ENCODE measurements around the gene INPP5A. TPM values are rescaled to one million over a fixed set of nuclear protein-coding genes. Genes with fewer than 3 reads are reported as not detected.

The INPP5A gene
- total and polyA plus RNA-seq, 10 of the 15 experiments (the other 5 are each of a cell fraction or from before 2014, with no cell fraction given) = 0.52 to 15.0 (median 6.3) TPM

DNA sequence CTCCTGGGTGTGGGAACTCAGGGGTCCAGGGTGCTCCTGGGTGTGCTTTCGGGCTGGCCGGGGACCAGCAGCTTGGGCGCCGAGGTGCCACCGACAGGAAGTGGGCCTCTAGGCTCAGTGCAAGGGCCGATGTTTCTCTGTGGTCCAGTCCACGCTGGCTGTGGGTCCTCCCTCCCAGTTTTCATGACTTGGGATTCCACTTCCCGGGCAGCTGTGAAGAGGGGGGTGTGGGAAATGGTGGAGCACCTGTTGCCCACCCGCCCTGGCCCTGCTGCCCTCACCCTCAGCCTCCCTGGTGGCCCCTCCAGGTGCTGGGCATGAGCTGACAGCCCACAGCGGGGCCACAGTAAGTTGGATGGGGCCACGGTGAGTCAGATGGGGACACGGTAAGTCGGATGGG lies 189.8 kb downstream of the INPP5A start (continued):
- TF ChIP-seq HCFC1 (IDR thresholded peaks at IDR 0.05; ENCODE audit: low read length) = no peak
- TF ChIP-seq, protein P1, sequence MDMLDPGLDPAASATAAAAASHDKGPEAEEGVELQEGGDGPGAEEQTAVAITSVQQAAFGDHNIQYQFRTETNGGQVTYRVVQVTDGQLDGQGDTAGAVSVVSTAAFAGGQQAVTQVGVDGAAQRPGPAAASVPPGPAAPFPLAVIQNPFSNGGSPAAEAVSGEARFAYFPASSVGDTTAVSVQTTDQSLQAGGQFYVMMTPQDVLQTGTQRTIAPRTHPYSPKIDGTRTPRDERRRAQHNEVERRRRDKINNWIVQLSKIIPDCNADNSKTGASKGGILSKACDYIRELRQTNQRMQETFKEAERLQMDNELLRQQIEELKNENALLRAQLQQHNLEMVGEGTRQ (IDR thresholded peaks at IDR 0.05; ENCODE audit: borderline replicate concordance, low read depth, low read length) = no peak

DNA sequence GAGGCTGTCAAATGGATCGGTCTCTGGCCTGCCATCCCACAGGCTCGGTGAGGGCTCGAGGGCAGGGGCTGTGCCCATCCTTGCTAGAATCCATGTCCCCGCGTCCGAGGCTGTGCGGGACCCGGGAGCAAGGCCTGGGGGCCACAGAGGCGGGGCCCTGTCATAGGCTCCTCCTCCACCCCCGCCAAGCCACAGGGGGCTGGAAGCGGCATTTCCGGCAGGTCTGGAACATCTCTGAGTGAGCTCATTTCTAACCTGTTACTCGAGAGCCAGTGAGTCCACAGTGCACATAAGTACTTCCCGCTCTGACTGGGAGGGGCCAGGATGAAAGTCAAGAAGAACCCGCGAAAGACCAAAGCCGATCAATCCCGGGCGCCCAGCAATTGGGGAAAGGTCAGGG lies 190.7 kb downstream of the INPP5A start:
- Histone ChIP-seq H3K4me2 (ENCODE audit: control insufficient read depth, insufficient read depth) (no peak overlapping the region), H4K20me1 (ENCODE audit: control insufficient read depth, insufficient read depth) (no peaks in the 10 kb centered on the region), H2AFZ (ENCODE audit: control insufficient read depth, low read depth, low read length) (no peak overlapping the region), H3K9ac (ENCODE audit: control insufficient read depth, insufficient read depth, low read length) (no peak overlapping the region), H3K27ac (ENCODE audit: control insufficient read depth, insufficient read depth) (no peak overlapping the region), H3K36me3 (ENCODE audit: control insufficient read depth in 2 of 2, insufficient read depth in 2 of 2, low read length in 1 of 2) (no peaks in the 10 kb centered on the region; a peak in 2 of 4 replicates), H3K27me3 (replicated peaks in 1 of 2; ENCODE audit: control insufficient read depth in 2 of 2, insufficient read depth in 2 of 2, low read length in 1 of 2) (no peaks in the 10 kb centered on the region), H3K9me3 (replicated peaks; ENCODE audit: control insufficient read depth, insufficient read depth, low read length) (no peaks in the 10 kb centered on the region), H3K79me2 (ENCODE audit: control insufficient read depth, insufficient read depth, low read length) (no peaks in the 10 kb centered on the region), H3K4me3 (no peak overlapping the region), H3K4me1 (ENCODE audit: control insufficient read depth, insufficient read depth, low read length) (no peaks in the 10 kb centered on the region)
- ChIA-PET SMC1A (ENCODE audit: uncharacterized antibody, unreplicated experiment) (no interaction called here), CTCF (no interaction called here), RAD21 (ENCODE audit: unreplicated experiment) (no interaction called here), POLR2A (no interaction called here)
- FAIRE-seq = no peak
- BruUV-seq (replicated peaks) = no TSS peak
- intact Hi-C loops (cut with micrococcal nuclease; ENCODE audit: unreplicated experiment) = no loop called here
- 82% methylated on average over 16 of the region's 19 CpGs for WGBS (ENCODE audit: insufficient coverage, insufficient replicate concordance, low lambda C conversion rate, missing lambda C conversion rate)
- TF ChIP-seq, protein P2, sequence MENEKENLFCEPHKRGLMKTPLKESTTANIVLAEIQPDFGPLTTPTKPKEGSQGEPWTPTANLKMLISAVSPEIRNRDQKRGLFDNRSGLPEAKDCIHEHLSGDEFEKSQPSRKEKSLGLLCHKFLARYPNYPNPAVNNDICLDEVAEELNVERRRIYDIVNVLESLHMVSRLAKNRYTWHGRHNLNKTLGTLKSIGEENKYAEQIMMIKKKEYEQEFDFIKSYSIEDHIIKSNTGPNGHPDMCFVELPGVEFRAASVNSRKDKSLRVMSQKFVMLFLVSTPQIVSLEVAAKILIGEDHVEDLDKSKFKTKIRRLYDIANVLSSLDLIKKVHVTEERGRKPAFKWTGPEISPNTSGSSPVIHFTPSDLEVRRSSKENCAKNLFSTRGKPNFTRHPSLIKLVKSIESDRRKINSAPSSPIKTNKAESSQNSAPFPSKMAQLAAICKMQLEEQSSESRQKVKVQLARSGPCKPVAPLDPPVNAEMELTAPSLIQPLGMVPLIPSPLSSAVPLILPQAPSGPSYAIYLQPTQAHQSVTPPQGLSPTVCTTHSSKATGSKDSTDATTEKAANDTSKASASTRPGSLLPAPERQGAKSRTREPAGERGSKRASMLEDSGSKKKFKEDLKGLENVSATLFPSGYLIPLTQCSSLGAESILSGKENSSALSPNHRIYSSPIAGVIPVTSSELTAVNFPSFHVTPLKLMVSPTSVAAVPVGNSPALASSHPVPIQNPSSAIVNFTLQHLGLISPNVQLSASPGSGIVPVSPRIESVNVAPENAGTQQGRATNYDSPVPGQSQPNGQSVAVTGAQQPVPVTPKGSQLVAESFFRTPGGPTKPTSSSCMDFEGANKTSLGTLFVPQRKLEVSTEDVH (IDR thresholded peaks at IDR 0.05; ENCODE audit: low read depth, partially characterized antibody) = no peak
- TF ChIP-seq ZNF217 (IDR thresholded peaks at IDR 0.05) (no peak), POU2F2 (IDR thresholded peaks at IDR 0.05; ENCODE audit: borderline replicate concordance, low read depth, low read length) (no peak), SREBF2 (IDR thresholded peaks at IDR 0.05; ENCODE audit: low read length) (no peak), FOXK2 (IDR thresholded peaks at IDR 0.05) (no peak), RCOR1 (conservative IDR thresholded peaks at IDR 0.05; ENCODE audit: low read depth, low read length) (no peak), CHD1 (IDR thresholded peaks at IDR 0.05; ENCODE audit: low read depth, low read length) (no peak)
- TF ChIP-seq, protein P3, sequence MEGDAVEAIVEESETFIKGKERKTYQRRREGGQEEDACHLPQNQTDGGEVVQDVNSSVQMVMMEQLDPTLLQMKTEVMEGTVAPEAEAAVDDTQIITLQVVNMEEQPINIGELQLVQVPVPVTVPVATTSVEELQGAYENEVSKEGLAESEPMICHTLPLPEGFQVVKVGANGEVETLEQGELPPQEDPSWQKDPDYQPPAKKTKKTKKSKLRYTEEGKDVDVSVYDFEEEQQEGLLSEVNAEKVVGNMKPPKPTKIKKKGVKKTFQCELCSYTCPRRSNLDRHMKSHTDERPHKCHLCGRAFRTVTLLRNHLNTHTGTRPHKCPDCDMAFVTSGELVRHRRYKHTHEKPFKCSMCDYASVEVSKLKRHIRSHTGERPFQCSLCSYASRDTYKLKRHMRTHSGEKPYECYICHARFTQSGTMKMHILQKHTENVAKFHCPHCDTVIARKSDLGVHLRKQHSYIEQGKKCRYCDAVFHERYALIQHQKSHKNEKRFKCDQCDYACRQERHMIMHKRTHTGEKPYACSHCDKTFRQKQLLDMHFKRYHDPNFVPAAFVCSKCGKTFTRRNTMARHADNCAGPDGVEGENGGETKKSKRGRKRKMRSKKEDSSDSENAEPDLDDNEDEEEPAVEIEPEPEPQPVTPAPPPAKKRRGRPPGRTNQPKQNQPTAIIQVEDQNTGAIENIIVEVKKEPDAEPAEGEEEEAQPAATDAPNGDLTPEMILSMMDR (IDR thresholded peaks at IDR 0.05 in 2 of 3, conservative IDR thresholded peaks at IDR 0.05 in 1 of 3; ENCODE audit: control insufficient read depth in 2 of 3, extremely low read depth in 1 of 3, insufficient read depth in 1 of 3, low read depth in 3 of 3, low read length in 3 of 3) = no peak
- TF ChIP-seq, protein P4, sequence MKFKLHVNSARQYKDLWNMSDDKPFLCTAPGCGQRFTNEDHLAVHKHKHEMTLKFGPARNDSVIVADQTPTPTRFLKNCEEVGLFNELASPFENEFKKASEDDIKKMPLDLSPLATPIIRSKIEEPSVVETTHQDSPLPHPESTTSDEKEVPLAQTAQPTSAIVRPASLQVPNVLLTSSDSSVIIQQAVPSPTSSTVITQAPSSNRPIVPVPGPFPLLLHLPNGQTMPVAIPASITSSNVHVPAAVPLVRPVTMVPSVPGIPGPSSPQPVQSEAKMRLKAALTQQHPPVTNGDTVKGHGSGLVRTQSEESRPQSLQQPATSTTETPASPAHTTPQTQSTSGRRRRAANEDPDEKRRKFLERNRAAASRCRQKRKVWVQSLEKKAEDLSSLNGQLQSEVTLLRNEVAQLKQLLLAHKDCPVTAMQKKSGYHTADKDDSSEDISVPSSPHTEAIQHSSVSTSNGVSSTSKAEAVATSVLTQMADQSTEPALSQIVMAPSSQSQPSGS (IDR thresholded peaks at IDR 0.05; ENCODE audit: low read length) = no peak
- in situ Hi-C loops (cut with MboI) = no loop called here
- no peak for DNase-seq (ENCODE audit: low read depth, low spot score)
- no peak for ATAC-seq

Measured in GM12878 (cell line).